HL-60 (cell line): ENCODE results near the gene SPON1.
"Not testable (repeated sequence)": the region's sequence is repeated elsewhere in the genome, so short reads cannot be mapped to it uniquely, and the experiment has no call there.

Experiments used
- DNase-seq, 2 experiments: peaks; one replicate each; pipeline ENCODE4 v3.0.0-alpha.2; 2010 to 2020; ENCODE audit warnings: low read depth in 1 of 2, low spot score in 1 of 2
- H3K27ac ChIP-seq: fragments of 250-450 bp; sonication (Bioruptor Pico); replicated peaks from 2 replicates; pipeline ENCODE4 v1.5.1; 2020; ENCODE audit warnings: mild to moderate bottlenecking, moderate library complexity
- H3K27me3 ChIP-seq: fragments of 250-450 bp; sonication (Bioruptor Pico); 2 replicates; pipeline ENCODE4 v1.5.1; 2021; ENCODE audit warnings: mild to moderate bottlenecking, moderate library complexity; ENCODE audit not compliant: insufficient read depth, poor library complexity, severe bottlenecking
- H3K4me3 ChIP-seq: replicated peaks from 2 replicates; pipeline ENCODE4 v1.5.1; 2011; ENCODE audit warnings: mild to moderate bottlenecking, control low read depth, low read length; ENCODE audit not compliant: insufficient read depth
- CTCF ChIP-seq: IDR thresholded peaks from one replicate; pipeline ENCODE4 v1.5.1; 2011; ENCODE audit warnings: low read length, control low read depth, inconsistent platforms; ENCODE audit not compliant: insufficient read depth
- GABPA ChIP-seq: IDR thresholded peaks from 2 replicates; pipeline ENCODE4 v1.6.1; 2012; ENCODE audit warnings: low read depth
- POLR2AphosphoS5 ChIP-seq: IDR thresholded peaks from 2 replicates; pipeline ENCODE4 v1.6.1; 2012; ENCODE audit warnings: low read depth
- REST ChIP-seq: IDR thresholded peaks from 2 replicates; pipeline ENCODE4 v1.6.1; 2012; ENCODE audit warnings: low read depth; ENCODE audit not compliant: insufficient replicate concordance
- SPI1 ChIP-seq: IDR thresholded peaks from 2 replicates; pipeline ENCODE4 v1.6.1; 2012; ENCODE audit warnings: low read depth, mild to moderate bottlenecking, borderline replicate concordance

Gene SPON1

GRCh38 chr11:13983081-13983751, 20.7 kb downstream of the SPON1 start:
- no peak for DNase-seq
- no peak for TF ChIP-seq CTCF
- no peak overlapping the region for H3K27ac ChIP-seq
- no peak overlapping the region for H3K4me3 ChIP-seq
- H3K27me3 ChIP-seq: no peaks in the 10 kb centered on the region

DNA sequence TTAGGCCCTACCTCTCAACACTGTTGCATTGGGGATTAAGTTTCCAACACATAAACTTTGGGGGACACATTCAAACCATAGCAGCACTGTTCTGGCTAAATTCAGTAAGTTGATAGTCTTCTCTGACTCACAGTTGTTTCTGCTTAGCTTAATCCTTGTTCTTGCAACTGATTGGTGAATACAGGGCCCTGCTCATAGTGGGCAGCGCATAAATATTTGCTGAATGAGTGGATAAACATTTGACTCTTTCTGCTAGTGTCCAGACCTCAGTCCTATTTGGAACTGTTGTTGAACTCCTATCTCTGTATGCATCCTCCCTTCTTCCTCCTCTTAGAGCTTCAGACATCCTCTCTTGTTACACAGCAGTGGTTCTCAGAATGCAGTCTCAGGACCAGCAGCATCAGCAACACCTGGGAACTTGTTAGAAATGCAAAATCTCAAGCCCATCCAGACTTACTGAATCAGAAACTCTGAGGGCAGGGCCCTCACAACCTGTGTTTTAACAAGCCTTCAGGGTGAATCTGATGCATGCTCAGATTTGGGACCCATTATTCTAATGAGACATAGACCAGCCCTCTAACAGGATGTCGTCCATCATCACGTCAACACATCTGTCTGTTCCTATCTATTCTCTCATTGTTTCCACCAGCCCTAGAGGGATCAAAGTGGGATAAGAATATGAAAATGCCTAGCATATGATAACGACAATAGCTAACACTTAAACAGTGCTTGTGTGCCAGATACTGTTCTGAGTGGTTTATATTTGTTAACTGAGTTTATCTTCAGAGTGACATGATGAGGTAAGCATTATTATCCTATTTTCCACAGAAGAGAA, 22.3 kb downstream of the SPON1 start:
- Histone ChIP-seq H3K27ac (no peak overlapping the region), H3K4me3 (no peak overlapping the region), H3K27me3 (no peaks in the 10 kb centered on the region)
- TF ChIP-seq CTCF (no peak), SPI1 (no peak), GABPA (no peak), POLR2AphosphoS5 (no peak), REST (no peak)
- no peak for DNase-seq

DNA sequence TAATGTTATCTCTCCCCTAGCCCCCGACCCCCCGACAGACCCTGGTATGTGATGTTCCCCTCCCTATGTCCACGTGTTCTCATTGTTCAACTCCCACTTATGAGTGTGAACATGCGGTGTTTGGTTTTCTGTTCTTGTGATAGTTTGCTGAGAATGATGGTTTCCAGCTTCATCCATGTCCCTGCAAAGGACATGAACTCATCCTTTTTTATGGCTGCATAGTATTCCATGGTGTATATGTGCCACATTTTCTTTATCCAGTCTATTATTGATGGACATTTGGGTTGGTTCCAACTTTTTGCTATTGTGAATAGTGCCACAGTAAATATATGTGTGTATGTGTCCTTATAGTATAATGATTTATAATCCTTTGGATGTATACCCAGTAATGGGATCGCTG, 24.2 kb downstream of the SPON1 start:
- not testable (repeated sequence) for H3K4me3 ChIP-seq, H3K27ac ChIP-seq, DNase-seq, H3K27me3 ChIP-seq

- not testable (repeated sequence) for H3K27ac ChIP-seq, H3K27me3 ChIP-seq, DNase-seq, H3K4me3 ChIP-seq
Observed at GRCh38 chr11:13992158-13992856, 29.8 kb downstream of the SPON1 start.

- no peak overlapping the region for H3K27ac ChIP-seq
- no peak for TF ChIP-seq CTCF
- no peak for TF ChIP-seq GABPA
- no peak for TF ChIP-seq SPI1
- no peak for TF ChIP-seq REST
- TF ChIP-seq POLR2AphosphoS5: no peak
- peaks cover 4% of the 10 kb centered on the region for H3K27me3 ChIP-seq
- no peak overlapping the region for H3K4me3 ChIP-seq
- no peak for DNase-seq
Observed at GRCh38 chr11:13993096-13993765, 30.7 kb downstream of the SPON1 start.
